HepG2 (cell line): ENCODE data around the gene PYCARD. TPM values are rescaled to one million over a fixed set of nuclear protein-coding genes. Genes with fewer than 3 reads are reported as not detected.

Experiments used
- ARID2 ChIP-seq: sonication (generic); formaldehyde crosslinking; IDR thresholded peaks from 2 replicates; pipeline ENCODE4 v1.8.1; 2022; ENCODE audit warnings: mild to moderate bottlenecking, missing genetic modification reagents, borderline replicate concordance
- BCL3 ChIP-seq: sonication (generic); formaldehyde crosslinking; IDR thresholded peaks from 2 replicates; pipeline ENCODE4 v1.5.1; 2020; ENCODE audit warnings: mild to moderate bottlenecking, missing genetic modification reagents, moderate library complexity
- FOXK2 ChIP-seq: fragments of 450-650 bp; IDR thresholded peaks from 2 replicates; pipeline ENCODE4 v1.6.1; 2016
- IRF9 ChIP-seq: sonication (generic); formaldehyde crosslinking; IDR thresholded peaks from 2 replicates; pipeline ENCODE4 v1.8.0; 2022; ENCODE audit warnings: missing genetic modification reagents, mild to moderate bottlenecking, borderline replicate concordance
- PHF20 ChIP-seq: sonication (generic); formaldehyde crosslinking; IDR thresholded peaks from 2 replicates; pipeline ENCODE4 v1.5.0; 2020; ENCODE audit warnings: mild to moderate bottlenecking, missing genetic modification reagents
- POLR2A ChIP-seq, 2 experiments: IDR thresholded peaks; 2 replicates each; pipeline ENCODE4 v1.6.1; 2011; ENCODE audit warnings: low read depth in 2 of 2, low read length in 2 of 2, mild to moderate bottlenecking in 1 of 2, moderate library complexity in 1 of 2; ENCODE audit not compliant: insufficient read depth in 1 of 2
- SAFB2 ChIP-seq: sonication (generic); formaldehyde crosslinking; IDR thresholded peaks from 2 replicates; pipeline ENCODE4 v1.5.1; 2020; ENCODE audit warnings: missing genetic modification reagents, low read depth, mild to moderate bottlenecking, borderline replicate concordance
- SPEN ChIP-seq: sonication (generic); formaldehyde crosslinking; IDR thresholded peaks from 2 replicates; pipeline ENCODE4 v1.5.1; 2020; ENCODE audit warnings: low read depth, mild to moderate bottlenecking, missing genetic modification reagents
- SRY ChIP-seq: sonication (generic); formaldehyde crosslinking; IDR thresholded peaks from 2 replicates; pipeline ENCODE4 v1.8.0; 2022; ENCODE audit warnings: mild to moderate bottlenecking, missing genetic modification reagents
- TRAFD1 ChIP-seq: sonication (generic); formaldehyde crosslinking; IDR thresholded peaks from 2 replicates; pipeline ENCODE4 v1.5.1; 2020; ENCODE audit warnings: missing genetic modification reagents, mild to moderate bottlenecking, borderline replicate concordance
- ZBTB33 ChIP-seq: sonication (generic); formaldehyde crosslinking; IDR thresholded peaks from 2 replicates; pipeline ENCODE4 v1.4.0; 2020; ENCODE audit warnings: missing genetic modification reagents
- ZBTB38 ChIP-seq: sonication (generic); formaldehyde crosslinking; IDR thresholded peaks from 2 replicates; pipeline ENCODE4 v1.5.1; 2020; ENCODE audit warnings: mild to moderate bottlenecking, missing genetic modification reagents
- ZC3H4 ChIP-seq: sonication (generic); formaldehyde crosslinking; IDR thresholded peaks from 2 replicates; pipeline ENCODE4 v1.4.0; 2020; ENCODE audit warnings: missing genetic modification reagents, borderline replicate concordance
- ZNF160 ChIP-seq: sonication (generic); formaldehyde crosslinking; IDR thresholded peaks from 2 replicates; pipeline ENCODE4 v1.8.0; 2022; ENCODE audit warnings: mild to moderate bottlenecking, inconsistent platforms, missing genetic modification reagents
- ZNF558 ChIP-seq: sonication (generic); formaldehyde crosslinking; IDR thresholded peaks from 2 replicates; pipeline ENCODE4 v1.9.0; 2022; ENCODE audit warnings: mild to moderate bottlenecking, missing genetic modification reagents, borderline replicate concordance
- ZNF576 ChIP-seq: sonication (generic); formaldehyde crosslinking; IDR thresholded peaks from 2 replicates; pipeline ENCODE4 v1.4.0; 2020; ENCODE audit warnings: mild to moderate bottlenecking, missing genetic modification reagents
- ZNF687 ChIP-seq: sonication (generic); formaldehyde crosslinking; IDR thresholded peaks from 2 replicates; pipeline ENCODE4 v1.5.1; 2020; ENCODE audit warnings: mild to moderate bottlenecking, missing genetic modification reagents, moderate library complexity
- polyA plus RNA-seq, 8 experiments: library from polyadenylated mRNA; depleted of rRNA in 3 of 8; stranded (reverse) in 7 of 8; unstranded in 1 of 8; fragments of >200 nt; fragmentation: Illumina TruSeq in 4 of 8; extraction: Trizol in 4 of 8; gene quantifications; 2 replicates each; pipeline versions ENCODE4 v1.2.1 to v1.2.3, GENCODE V29; 2011 to 2016; ENCODE audit warnings: low read depth in 4 of 8, missing spikeins in 1 of 8, mixed read lengths in 1 of 8; ENCODE audit not compliant: insufficient read depth in 1 of 8
- total RNA-seq, 5 experiments: library from RNA; depleted of rRNA; stranded (reverse); fragments of >200 nt; fragmentation: Illumina TruSeq; extraction: Trizol; gene quantifications; 2 replicates each; pipeline ENCODE4 v1.2.3, GENCODE V29; 2016; ENCODE audit warnings: low read depth in 1 of 5

The PYCARD gene
- total and polyA plus RNA-seq, 2 of the 13 experiments (the other 11 are each of a cell fraction or from before 2014, with no cell fraction given) = 4.8 to 9.2 TPM

- TF ChIP-seq ZC3H4 (CRISPR knock-in tag) (peak; percentile 32; the same call in 1 of the 2 replicates), PHF20 (CRISPR knock-in tag) (peak; percentile 9; the same call in 1 of the 2 replicates), ZBTB38 (CRISPR knock-in tag) (peak; percentile 27; the same call in 1 of the 2 replicates), FOXK2 (no peak), ZNF558 (0 out of 2 replicates have a peak, but pooled peaks have one; percentile 32), ZBTB33 (CRISPR knock-in tag) (0 out of 2 replicates have a peak, but pooled peaks have one; percentile 29), ZNF576 (CRISPR knock-in tag) (no peak), ARID2 (CRISPR knock-in tag) (peak; percentile 88; the same call in 1 of the 2 replicates), POLR2A (IDR thresholded peaks at IDR 0.05; ENCODE audit: insufficient read depth in 1 of 2, low read depth in 2 of 2, low read length in 2 of 2) (peak in 1 of 2 experiments; percentile 3; a peak in 2 of 4 replicates), SRY (CRISPR knock-in tag) (0 out of 2 replicates have a peak, but pooled peaks have one; percentile 39), TRAFD1 (CRISPR knock-in tag) (0 out of 2 replicates have a peak, but pooled peaks have one; percentile 49), ZNF687 (CRISPR knock-in tag) (peak; percentile 69), ZNF160 (no peak), BCL3 (CRISPR knock-in tag) (0 out of 2 replicates have a peak, but pooled peaks have one; percentile 13), IRF9 (CRISPR knock-in tag) (peak; percentile 65), SAFB2 (CRISPR knock-in tag) (0 out of 2 replicates have a peak, but pooled peaks have one; percentile 22), SPEN (CRISPR knock-in tag) (peak; percentile 13; the same call in 1 of the 2 replicates)
Measured at GRCh38 chr16:31201582-31202413, 762 bp downstream of the PYCARD start (continued).
